Measurements from ENCODE around the gene DIABLO. TPM values are rescaled to one million over a fixed set of nuclear protein-coding genes. Genes with fewer than 3 reads are reported as not detected.

DIABLO gene
- total RNA-seq, 1 donor from 2014 or later = 50.1 TPM

DNA sequence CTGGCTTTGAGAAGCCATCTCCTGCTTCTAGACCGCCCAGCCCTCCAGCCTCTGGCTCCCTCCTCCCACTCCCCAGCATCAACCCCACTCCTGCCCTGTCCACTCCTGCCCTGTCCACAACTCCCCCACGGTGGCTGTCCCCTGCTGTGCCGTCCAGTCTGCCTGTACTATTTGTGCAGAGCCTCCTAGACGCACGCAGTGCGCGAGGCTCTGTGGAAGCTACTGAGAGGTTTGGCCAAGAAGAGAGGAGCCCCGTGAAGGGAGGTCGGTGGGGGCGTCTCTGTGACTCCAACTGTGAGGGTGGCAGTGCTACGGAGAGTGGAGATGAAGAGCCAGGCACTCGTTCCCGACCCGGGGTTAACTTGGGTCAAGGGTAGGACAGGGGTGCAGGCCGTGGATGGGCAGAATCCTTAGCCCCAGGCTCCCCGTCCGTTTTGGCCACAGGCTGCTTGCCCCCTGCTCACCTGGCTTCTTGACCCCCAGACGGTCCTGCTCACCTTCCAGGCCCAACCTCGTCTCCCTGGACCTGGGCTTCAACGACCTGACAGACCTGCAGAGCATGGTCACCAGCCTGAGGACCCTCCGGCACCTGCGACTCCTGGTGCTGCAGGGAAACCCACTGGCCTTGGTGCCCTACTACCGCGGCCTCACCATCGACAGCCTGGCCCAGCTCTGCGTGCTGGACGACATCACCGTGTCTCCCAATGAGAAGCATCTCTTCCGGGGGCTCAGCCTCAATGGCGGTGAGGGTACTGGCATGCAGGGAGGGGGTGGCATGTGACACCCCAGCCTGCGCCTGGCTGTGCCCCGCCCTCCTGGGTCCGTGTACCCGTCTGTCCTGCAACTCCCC, 36.0 kb downstream of the DIABLO start:
- Mint-ChIP-seq H3K27me3 (ENCODE audit: unreplicated experiment) (peaks cover 2% of the 10 kb centered on the region), H3K27ac (ENCODE audit: unreplicated experiment) (no peak overlapping the region), H3K4me1 (ENCODE audit: unreplicated experiment) (no peaks in the 10 kb centered on the region), H3K4me3 (ENCODE audit: unreplicated experiment) (no peak overlapping the region), H3K36me3 (ENCODE audit: low read depth, unreplicated experiment) (no peaks in the 10 kb centered on the region), H3K9me3 (ENCODE audit: unreplicated experiment) (no peaks in the 10 kb centered on the region)
- TF ChIP-seq, protein P1, sequence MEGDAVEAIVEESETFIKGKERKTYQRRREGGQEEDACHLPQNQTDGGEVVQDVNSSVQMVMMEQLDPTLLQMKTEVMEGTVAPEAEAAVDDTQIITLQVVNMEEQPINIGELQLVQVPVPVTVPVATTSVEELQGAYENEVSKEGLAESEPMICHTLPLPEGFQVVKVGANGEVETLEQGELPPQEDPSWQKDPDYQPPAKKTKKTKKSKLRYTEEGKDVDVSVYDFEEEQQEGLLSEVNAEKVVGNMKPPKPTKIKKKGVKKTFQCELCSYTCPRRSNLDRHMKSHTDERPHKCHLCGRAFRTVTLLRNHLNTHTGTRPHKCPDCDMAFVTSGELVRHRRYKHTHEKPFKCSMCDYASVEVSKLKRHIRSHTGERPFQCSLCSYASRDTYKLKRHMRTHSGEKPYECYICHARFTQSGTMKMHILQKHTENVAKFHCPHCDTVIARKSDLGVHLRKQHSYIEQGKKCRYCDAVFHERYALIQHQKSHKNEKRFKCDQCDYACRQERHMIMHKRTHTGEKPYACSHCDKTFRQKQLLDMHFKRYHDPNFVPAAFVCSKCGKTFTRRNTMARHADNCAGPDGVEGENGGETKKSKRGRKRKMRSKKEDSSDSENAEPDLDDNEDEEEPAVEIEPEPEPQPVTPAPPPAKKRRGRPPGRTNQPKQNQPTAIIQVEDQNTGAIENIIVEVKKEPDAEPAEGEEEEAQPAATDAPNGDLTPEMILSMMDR (IDR thresholded peaks at IDR 0.05; ENCODE audit: unreplicated experiment) = no peak
- DNase-seq (ENCODE audit: low spot score) = no peak

DNA sequence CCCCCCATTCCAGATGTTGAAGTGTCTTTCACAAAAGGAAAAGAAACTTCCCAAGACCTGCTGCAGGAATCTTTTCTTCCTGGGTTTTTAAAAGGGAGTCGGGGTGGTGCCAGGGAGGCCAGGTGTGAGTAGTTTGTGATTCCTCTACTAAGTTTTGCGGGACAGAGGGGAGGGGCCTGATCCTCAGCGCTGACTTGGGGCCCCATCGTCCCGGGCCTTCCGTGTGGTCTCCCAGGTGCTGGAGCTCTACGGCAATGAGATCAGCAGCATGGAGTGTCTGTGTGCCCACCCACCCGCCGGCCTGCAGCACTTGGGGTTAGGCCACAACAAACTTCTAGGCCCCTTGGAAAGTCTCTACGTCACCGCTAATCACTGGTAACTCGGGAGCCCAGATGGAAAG, 38.4 kb downstream of the DIABLO start:
- no peak overlapping the region for H3K4me3 Mint-ChIP-seq (ENCODE audit: unreplicated experiment)
- no peaks in the 10 kb centered on the region for H3K4me1 Mint-ChIP-seq (ENCODE audit: unreplicated experiment)
- no peak for DNase-seq (ENCODE audit: low spot score)

DNA sequence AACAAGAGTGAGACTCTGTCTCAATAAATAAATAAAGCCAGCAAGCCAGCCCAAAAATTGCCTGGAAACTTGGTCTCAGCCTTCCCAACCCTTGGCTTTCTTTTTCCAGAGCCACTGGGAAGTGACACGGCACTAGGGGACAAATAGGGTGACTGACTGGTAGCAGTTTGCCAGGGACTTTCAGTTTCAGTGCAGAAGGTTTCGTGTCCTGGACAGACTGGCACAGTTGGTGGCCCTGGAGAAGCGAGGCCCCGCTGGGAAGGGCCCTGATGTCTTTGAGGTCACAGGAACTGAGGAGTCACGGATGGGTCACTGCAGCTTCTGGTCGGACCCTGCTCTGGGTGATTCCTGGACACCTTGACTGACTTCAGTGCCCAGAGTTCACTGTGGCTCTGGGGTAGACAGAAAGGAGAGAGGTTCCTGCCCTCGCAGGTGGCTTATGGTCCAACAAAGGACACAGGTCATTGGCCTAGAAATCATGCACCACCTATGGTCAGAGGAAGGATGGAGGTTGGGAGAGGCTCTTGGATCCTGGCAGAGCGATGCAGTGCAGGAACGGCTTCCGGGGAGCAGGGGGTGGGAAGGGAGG, 40.3 kb downstream of the DIABLO start:
- no peaks in the 10 kb centered on the region for H3K9me3 Mint-ChIP-seq (ENCODE audit: unreplicated experiment)
- H3K4me1 Mint-ChIP-seq (ENCODE audit: unreplicated experiment) = peaks cover 2% of the 10 kb centered on the region
- no peak overlapping the region for H3K4me3 Mint-ChIP-seq (ENCODE audit: unreplicated experiment)
- peaks cover 1% of the 10 kb centered on the region for H3K27me3 Mint-ChIP-seq (ENCODE audit: unreplicated experiment)
- no peaks in the 10 kb centered on the region for H3K36me3 Mint-ChIP-seq (ENCODE audit: low read depth, unreplicated experiment)
- TF ChIP-seq, protein P1 (IDR thresholded peaks at IDR 0.05; ENCODE audit: unreplicated experiment) = no peak
- no peak for DNase-seq (ENCODE audit: low spot score)
- H3K27ac Mint-ChIP-seq (ENCODE audit: unreplicated experiment) = no peak overlapping the region

More for the DNA sequence above, 38.4 kb downstream of the DIABLO start:
- no peaks in the 10 kb centered on the region for H3K9me3 Mint-ChIP-seq (ENCODE audit: unreplicated experiment)
- H3K36me3 Mint-ChIP-seq (ENCODE audit: low read depth, unreplicated experiment) = no peaks in the 10 kb centered on the region
- H3K27ac Mint-ChIP-seq (ENCODE audit: unreplicated experiment) = no peak overlapping the region
- H3K27me3 Mint-ChIP-seq (ENCODE audit: unreplicated experiment) = peaks cover 1% of the 10 kb centered on the region
- TF ChIP-seq, protein P1 (IDR thresholded peaks at IDR 0.05; ENCODE audit: unreplicated experiment) = no peak

DNA sequence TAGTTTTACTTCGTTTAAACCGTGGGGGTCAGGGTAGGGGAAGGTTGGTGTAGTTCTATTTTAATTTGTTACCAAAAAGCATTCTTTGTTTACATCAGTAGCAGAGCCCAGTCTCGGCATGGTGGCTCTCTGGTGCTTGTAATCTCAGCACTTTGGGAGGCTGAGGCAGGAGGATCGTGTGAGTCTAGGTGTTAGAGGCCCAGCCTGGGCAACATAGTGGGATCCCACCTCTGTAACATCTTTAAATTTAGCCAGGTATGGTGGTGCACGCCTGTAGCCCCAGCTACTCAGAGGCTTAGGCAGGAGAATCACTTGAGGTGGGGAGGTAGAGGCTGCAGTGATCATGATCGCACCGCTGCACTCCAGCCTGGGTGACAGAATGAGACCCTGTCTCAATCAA, 40.8 kb downstream of the DIABLO start:
- H3K36me3 Mint-ChIP-seq (ENCODE audit: low read depth, unreplicated experiment) = no peaks in the 10 kb centered on the region
- TF ChIP-seq, protein P1 (IDR thresholded peaks at IDR 0.05; ENCODE audit: unreplicated experiment) = no peak
- H3K27me3 Mint-ChIP-seq (ENCODE audit: unreplicated experiment) = peaks cover 3% of the 10 kb centered on the region
- H3K9me3 Mint-ChIP-seq (ENCODE audit: unreplicated experiment) = no peaks in the 10 kb centered on the region
- no peak overlapping the region for H3K27ac Mint-ChIP-seq (ENCODE audit: unreplicated experiment)
- no peak overlapping the region for H3K4me3 Mint-ChIP-seq (ENCODE audit: unreplicated experiment)
- H3K4me1 Mint-ChIP-seq (ENCODE audit: unreplicated experiment) = peaks cover 4% of the 10 kb centered on the region
- DNase-seq (ENCODE audit: low spot score) = no peak

DNA sequence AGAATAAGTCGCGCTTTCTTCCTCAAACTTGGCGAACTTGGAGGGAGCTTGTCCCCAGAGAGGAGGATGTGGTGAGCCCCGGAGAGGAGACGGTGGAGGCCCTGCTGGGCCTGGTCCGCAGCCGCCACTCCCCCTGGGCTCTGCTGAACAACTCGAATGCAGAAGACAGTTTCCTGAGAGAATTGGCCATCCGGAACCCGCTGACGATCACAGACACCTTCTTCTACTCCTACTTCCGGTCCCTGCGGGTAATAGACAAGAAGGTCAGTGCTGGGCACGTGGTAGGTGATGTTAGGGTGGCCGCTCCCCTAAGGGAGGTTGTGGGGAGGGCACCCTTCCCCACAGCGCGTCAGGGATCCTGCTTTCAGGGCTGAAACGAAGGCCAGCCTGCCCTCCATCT, 41.3 kb downstream of the DIABLO start:
- H3K4me3 Mint-ChIP-seq (ENCODE audit: unreplicated experiment) = no peak overlapping the region
- peaks cover 3% of the 10 kb centered on the region for H3K27me3 Mint-ChIP-seq (ENCODE audit: unreplicated experiment)
- TF ChIP-seq, protein P1 (IDR thresholded peaks at IDR 0.05; ENCODE audit: unreplicated experiment) = no peak
- H3K9me3 Mint-ChIP-seq (ENCODE audit: unreplicated experiment) = no peaks in the 10 kb centered on the region
- DNase-seq (ENCODE audit: low spot score) = no peak
- peaks cover 4% of the 10 kb centered on the region for H3K4me1 Mint-ChIP-seq (ENCODE audit: unreplicated experiment)
- H3K27ac Mint-ChIP-seq (ENCODE audit: unreplicated experiment) = no peak overlapping the region
- peaks cover 4% of the 10 kb centered on the region for H3K36me3 Mint-ChIP-seq (ENCODE audit: low read depth, unreplicated experiment)
